ENCODE results near the gene GLIS2. TPM values are rescaled to one million over a fixed set of nuclear protein-coding genes. Genes with fewer than 3 reads are reported as not detected.

Gene GLIS2
- total RNA-seq, 1 donor from 2014 or later: 6.9 TPM

GRCh38 chr16:4309833-4310266 is 6.0 kb upstream of the GLIS2 start:
- no peaks in the 10 kb centered on the region for H3K36me3 ChIP-seq
- DNase-seq (ENCODE audit: extremely low spot score in 2 of 2): no peak
- H3K27ac ChIP-seq: no peak overlapping the region
- H3K4me3 ChIP-seq: no peak overlapping the region
- peaks cover 12% of the 10 kb centered on the region for H3K4me1 ChIP-seq
- intact Hi-C loops (cut with DNase I): no loop called here
- no peaks in the 10 kb centered on the region for H3K9me3 ChIP-seq
- no peaks in the 10 kb centered on the region for H3K27me3 ChIP-seq
- TF ChIP-seq POLR2A (IDR thresholded peaks at IDR 0.05): no peak

- peaks cover 42% of the 10 kb centered on the region for H3K4me1 ChIP-seq
- H3K4me3 ChIP-seq: no peak overlapping the region
- DNase-seq (ENCODE audit: extremely low spot score in 2 of 2): peak in 1 of 2 donors; percentile 82
- TF ChIP-seq CTCF (IDR thresholded peaks at IDR 0.05) (peak in 1 of 3 experiments; percentile 25), POLR2AphosphoS5 (IDR thresholded peaks at IDR 0.05; ENCODE audit: insufficient read depth in 1 of 2, low read depth in 1 of 2) (no peak)
- no peaks in the 10 kb centered on the region for H3K27me3 ChIP-seq
- intact Hi-C loops (cut with DNase I): no loop called here
- H3K27ac ChIP-seq: peak overlapping the region; percentile 93
- no peaks in the 10 kb centered on the region for H3K36me3 ChIP-seq
- H3K9me3 ChIP-seq: no peaks in the 10 kb centered on the region
Measured at GRCh38 chr16:4313563-4314531, 2.0 kb upstream of the GLIS2 start.

- H3K27me3 ChIP-seq: no peaks in the 10 kb centered on the region
- intact Hi-C loops (cut with DNase I): loop anchor here (5.0 kb wide), 1 partner anchor 42 kb away; the partner anchor contains the start of gene TFAP4
- peak in 1 of 2 donors; percentile 88 for DNase-seq (ENCODE audit: extremely low spot score in 2 of 2)
- H3K4me1 ChIP-seq: peaks cover 50% of the 10 kb centered on the region
- no peaks in the 10 kb centered on the region for H3K9me3 ChIP-seq
- no peaks in the 10 kb centered on the region for H3K36me3 ChIP-seq
- TF ChIP-seq CTCF (IDR thresholded peaks at IDR 0.05): no peak
- TF ChIP-seq POLR2A (IDR thresholded peaks at IDR 0.05): no peak
- peak in 1 of 2 donors; percentile 41 for TF ChIP-seq POLR2AphosphoS5 (IDR thresholded peaks at IDR 0.05; ENCODE audit: insufficient read depth in 1 of 2, low read depth in 1 of 2)
- peak overlapping the region; percentile 60 to 65 for H3K4me3 ChIP-seq
- H3K27ac ChIP-seq: peak overlapping the region; percentile 93
Measured at GRCh38 chr16:4314532-4315185, 1.2 kb upstream of the GLIS2 start.

- Histone ChIP-seq H3K27ac (peak overlapping the region; percentile 85), H3K36me3 (no peaks in the 10 kb centered on the region)
- intact Hi-C loops (cut with DNase I): loop anchor here (5.0 kb wide), 1 partner anchor 44 kb away; the partner anchor contains the start of gene TFAP4
Measured at GRCh38 chr16:4316108-4316863, 419 bp downstream of the GLIS2 start.

More at GRCh38 chr16:4316108-4316863, 419 bp downstream of the GLIS2 start:
- Histone ChIP-seq H3K9me3 (no peaks in the 10 kb centered on the region), H3K27me3 (no peaks in the 10 kb centered on the region), H3K4me1 (peaks cover 66% of the 10 kb centered on the region), H3K4me3 (peak overlapping the region; percentile 60 to 65)
- no peak for TF ChIP-seq CTCF (IDR thresholded peaks at IDR 0.05)
- no peak for TF ChIP-seq POLR2AphosphoS5 (IDR thresholded peaks at IDR 0.05; ENCODE audit: insufficient read depth in 1 of 2, low read depth in 1 of 2)
- no peak for TF ChIP-seq POLR2A (IDR thresholded peaks at IDR 0.05)
- DNase-seq (ENCODE audit: extremely low spot score in 2 of 2): no peak

Measured in vagina (tissue), 2 donors.